A673 (cell line): ENCODE data around the gene HMGB1.

Experiments used
- CTCF ChIP-seq: fragments of 300-800, 200-600 bp; sonication (generic); conservative IDR thresholded peaks from 2 replicates; pipeline ENCODE4 v1.5.1; 2017; ENCODE audit warnings: low read depth, mild to moderate bottlenecking, antibody characterized with exemption, low read length, moderate library complexity, mixed read lengths
- EZH2 ChIP-seq: fragments of 200-600 bp; sonication (generic); IDR thresholded peaks from 2 replicates; pipeline ENCODE4 v1.6.1; 2017; ENCODE audit warnings: borderline replicate concordance, low read depth, mild to moderate bottlenecking, mixed read lengths, antibody characterized with exemption, low read length; ENCODE audit not compliant: poor library complexity, severe bottlenecking

- TF ChIP-seq CTCF (no peak), EZH2 (no peak)
Observed at GRCh38 chr13:30510091-30510490, 44.4 kb upstream of the HMGB1 start.
